ENCODE results near the gene TAOK1.

DNA sequence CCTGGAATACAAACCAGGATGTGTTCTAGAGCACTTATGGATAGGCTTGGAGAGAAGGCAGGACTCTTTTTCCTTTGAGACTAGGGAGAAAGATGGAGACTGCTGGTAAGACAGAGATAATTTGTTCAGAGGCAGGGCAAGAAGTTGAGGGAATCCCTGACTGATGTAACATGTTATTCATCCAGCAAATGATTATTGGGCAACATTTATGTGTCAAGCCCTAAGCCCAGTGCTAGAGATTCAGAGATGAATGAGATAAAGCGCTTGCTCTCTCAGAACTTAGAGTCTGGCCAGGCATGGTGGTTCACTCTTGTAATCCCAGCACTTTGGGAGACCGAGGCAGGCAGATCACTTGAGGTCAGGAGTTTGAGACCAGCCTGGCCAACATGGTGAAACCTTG lies 48.4 kb upstream of the TAOK1 start:
- TF ChIP-seq, protein P1, sequence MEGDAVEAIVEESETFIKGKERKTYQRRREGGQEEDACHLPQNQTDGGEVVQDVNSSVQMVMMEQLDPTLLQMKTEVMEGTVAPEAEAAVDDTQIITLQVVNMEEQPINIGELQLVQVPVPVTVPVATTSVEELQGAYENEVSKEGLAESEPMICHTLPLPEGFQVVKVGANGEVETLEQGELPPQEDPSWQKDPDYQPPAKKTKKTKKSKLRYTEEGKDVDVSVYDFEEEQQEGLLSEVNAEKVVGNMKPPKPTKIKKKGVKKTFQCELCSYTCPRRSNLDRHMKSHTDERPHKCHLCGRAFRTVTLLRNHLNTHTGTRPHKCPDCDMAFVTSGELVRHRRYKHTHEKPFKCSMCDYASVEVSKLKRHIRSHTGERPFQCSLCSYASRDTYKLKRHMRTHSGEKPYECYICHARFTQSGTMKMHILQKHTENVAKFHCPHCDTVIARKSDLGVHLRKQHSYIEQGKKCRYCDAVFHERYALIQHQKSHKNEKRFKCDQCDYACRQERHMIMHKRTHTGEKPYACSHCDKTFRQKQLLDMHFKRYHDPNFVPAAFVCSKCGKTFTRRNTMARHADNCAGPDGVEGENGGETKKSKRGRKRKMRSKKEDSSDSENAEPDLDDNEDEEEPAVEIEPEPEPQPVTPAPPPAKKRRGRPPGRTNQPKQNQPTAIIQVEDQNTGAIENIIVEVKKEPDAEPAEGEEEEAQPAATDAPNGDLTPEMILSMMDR (IDR thresholded peaks at IDR 0.05) = no peak
- TF ChIP-seq POLR2A (IDR thresholded peaks at IDR 0.05) = no peak

All from adrenal gland (tissue), 5 donors.